ENCODE results near the gene HES4.

GRCh38 chr1:954927-955326 is 45.0 kb downstream of the HES4 start:
- TF ChIP-seq CTCF (IDR thresholded peaks at IDR 0.05) = no peak
- no peak for TF ChIP-seq POLR2A (IDR thresholded peaks at IDR 0.05)
- no peak for TF ChIP-seq POLR2AphosphoS5 (IDR thresholded peaks at IDR 0.05)

All from breast epithelium (tissue), 3 donors.